Loucy (cell line): ENCODE measurements around the gene PGS1.

Source experiments
- EZH2phosphoT487 ChIP-seq: fragments of 200-600 bp; IDR thresholded peaks from 2 replicates; pipeline ENCODE4 v1.6.1; 2018; ENCODE audit warnings: antibody characterized with exemption, mild to moderate bottlenecking, moderate library complexity, borderline replicate concordance
- TF ChIP-seq, protein P1 (sequence below): fragments of 200-600 bp; sonication (generic); conservative IDR thresholded peaks from 2 replicates; pipeline ENCODE4 v1.5.1; 2014; ENCODE audit warnings: mild to moderate bottlenecking, antibody characterized with exemption, low read length

DNA sequence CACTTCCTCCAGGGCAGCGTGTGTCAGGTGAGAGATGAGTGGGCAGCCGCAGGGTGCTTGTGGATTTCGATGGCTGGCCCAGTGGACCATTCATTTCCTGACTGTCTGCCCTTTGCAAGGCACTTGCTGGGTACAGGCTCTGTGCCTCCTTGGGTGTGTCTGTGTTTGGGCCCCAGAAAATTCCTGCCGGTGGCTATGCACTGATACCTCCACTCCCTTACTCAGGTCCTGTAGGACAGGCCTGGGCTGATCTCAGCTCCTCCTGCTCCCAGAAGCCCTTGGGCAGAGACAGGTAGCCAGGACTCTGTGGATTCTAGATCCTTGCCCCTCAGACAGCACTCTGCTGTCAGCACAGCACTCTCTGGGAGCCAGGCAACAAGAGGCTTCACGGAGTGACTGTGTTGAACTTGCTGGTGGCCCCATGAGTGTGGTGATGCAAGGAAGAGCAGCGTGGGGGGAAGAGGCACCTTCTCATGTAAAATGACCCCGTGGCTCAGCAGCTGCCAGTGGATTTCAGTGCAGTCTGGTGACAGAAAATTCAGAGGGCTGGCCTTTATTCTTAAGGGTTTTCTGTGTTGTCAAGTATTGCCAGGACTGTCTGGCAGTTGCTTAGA, 29.0 kb downstream of the PGS1 start:
- TF ChIP-seq, protein P1, sequence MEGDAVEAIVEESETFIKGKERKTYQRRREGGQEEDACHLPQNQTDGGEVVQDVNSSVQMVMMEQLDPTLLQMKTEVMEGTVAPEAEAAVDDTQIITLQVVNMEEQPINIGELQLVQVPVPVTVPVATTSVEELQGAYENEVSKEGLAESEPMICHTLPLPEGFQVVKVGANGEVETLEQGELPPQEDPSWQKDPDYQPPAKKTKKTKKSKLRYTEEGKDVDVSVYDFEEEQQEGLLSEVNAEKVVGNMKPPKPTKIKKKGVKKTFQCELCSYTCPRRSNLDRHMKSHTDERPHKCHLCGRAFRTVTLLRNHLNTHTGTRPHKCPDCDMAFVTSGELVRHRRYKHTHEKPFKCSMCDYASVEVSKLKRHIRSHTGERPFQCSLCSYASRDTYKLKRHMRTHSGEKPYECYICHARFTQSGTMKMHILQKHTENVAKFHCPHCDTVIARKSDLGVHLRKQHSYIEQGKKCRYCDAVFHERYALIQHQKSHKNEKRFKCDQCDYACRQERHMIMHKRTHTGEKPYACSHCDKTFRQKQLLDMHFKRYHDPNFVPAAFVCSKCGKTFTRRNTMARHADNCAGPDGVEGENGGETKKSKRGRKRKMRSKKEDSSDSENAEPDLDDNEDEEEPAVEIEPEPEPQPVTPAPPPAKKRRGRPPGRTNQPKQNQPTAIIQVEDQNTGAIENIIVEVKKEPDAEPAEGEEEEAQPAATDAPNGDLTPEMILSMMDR, result no peak
- no peak for TF ChIP-seq EZH2phosphoT487
